Heart right ventricle (tissue), 16 donors: ENCODE data around the gene PATL2. TPM values are rescaled to one million over a fixed set of nuclear protein-coding genes. Genes with fewer than 3 reads are reported as not detected.
"Not testable (repeated sequence)": the region's sequence is repeated elsewhere in the genome, so short reads cannot be mapped to it uniquely, and the experiment has no call there.

Source experiments
- ATAC-seq, 8 donors: fragments of 200-7000 bp; cut with Tn5 transposase; one replicate each; pipeline ENCODE4 v1.9.1; 2020; ENCODE audit warnings: mild to moderate bottlenecking in 8 of 8, moderate library complexity in 8 of 8, moderate number of reproducible peaks in 1 of 8
- DNase-seq, 2 donors: peaks; one replicate each; pipeline ENCODE4 v3.0.0-alpha.2; 2020
- H3K27ac ChIP-seq, 10 donors: fragments of 200-600 bp; sonication (generic) in 2 of 10; one replicate each; pipeline versions ENCODE4 v1.5.0 to v1.8.0; 2020 to 2022; ENCODE audit warnings: mild to moderate bottlenecking in 3 of 10
- H3K27me3 ChIP-seq, 7 donors: fragments of 200-600 bp; one replicate each; pipeline ENCODE4 v1.8.0; 2021 to 2022; ENCODE audit warnings: mild to moderate bottlenecking in 2 of 7
- H3K36me3 ChIP-seq, 9 donors: fragments of 200-600 bp; sonication (generic) in 1 of 9; one replicate each; pipeline versions ENCODE4 v1.5.0 to v1.8.0; 2020 to 2022; ENCODE audit warnings: mild to moderate bottlenecking in 2 of 9
- H3K4me1 ChIP-seq, 9 donors: fragments of 200-600 bp; sonication (generic) in 1 of 9; one replicate each; pipeline versions ENCODE4 v1.5.0 to v1.8.0; 2020 to 2022; ENCODE audit warnings: mild to moderate bottlenecking in 4 of 9
- H3K4me3 ChIP-seq, 10 donors: fragments of 200-600 bp; sonication (generic) in 2 of 10; one replicate each; pipeline versions ENCODE4 v1.5.0 to v1.8.0; 2020 to 2022; ENCODE audit warnings: mild to moderate bottlenecking in 7 of 10, moderate library complexity in 2 of 10
- H3K9me3 ChIP-seq, 11 donors: fragments of 200-600 bp in 10 of 11; sonication (generic) in 2 of 11; one replicate each; pipeline versions ENCODE4 v1.5.0 to v1.8.0; 2013 to 2022; ENCODE audit warnings: mild to moderate bottlenecking in 2 of 11, control low read depth in 1 of 11, moderate library complexity in 1 of 11
- WGBS, 2 donors: extraction: QIAGEN DNeasy Blood & Tissue Kit; methylation state at CpG; one replicate each; pipeline ENCODE4 v1.1.7; 2013; ENCODE audit warnings: inconsistent platforms in 1 of 2; 5-methylcytosine and 5-hydroxymethylcytosine counted together
- intact Hi-C, 10 donors: fragments of 100-400 bp; cut with DNase I; formaldehyde crosslinking; loops; one replicate each; pipeline versions ENCODE4 v1.11.1 to v1.14.2; 2022
- long read RNA-seq, 3 donors: library from polyadenylated mRNA; unstranded; transcript quantifications; one replicate each; pipeline ENCODE4 v2.0.0, GENCODE V29; 2020 to 2021
- polyA plus RNA-seq, 2 donors: library from polyadenylated mRNA; stranded (reverse); fragments of 200-250 nt; gene quantifications; one replicate each; pipeline ENCODE4 v1.2.3, GENCODE V29; 2013
- total RNA-seq, 10 donors: library from RNA; stranded (reverse); fragmentation: NEBNext Ultra II Directional in 3 of 10; extraction: Animal tissue kit (Norgen Biotek cat#: 25700) in 3 of 10; gene quantifications; one replicate each; pipeline versions ENCODE4 v1.2.1 to v1.2.4, GENCODE V29; 2021 to 2023
- TF ChIP-seq, protein P1 (sequence below), 9 donors: fragments of 200-600 bp; sonication (generic) in 2 of 9; IDR thresholded peaks; one replicate each; pipeline versions ENCODE4 v1.5.0 to v1.8.0; 2021 to 2022; ENCODE audit warnings: antibody characterized with exemption in 9 of 9, mild to moderate bottlenecking in 5 of 9, moderate library complexity in 1 of 9
- donor health status: Arrhythmogenic right ventricular cardiomyopathy.
- donor health status: ischemic (EF 13 %, LVEDD 7.1; RV severe dilation, severe dysfunction).
- donor health status: healthy with polysubstance abuse.
- donor health status: DM: no; HTN: yes; CAD: no.
- donor health status: DM: no; HTN: no; CAD: no.
- donor health status: ischemic (EF 25% LVEDD 6.9; RV normal size, moderate dysfunction).
- donor health status: ischemic (EF 25% LVEDD 5.7; RV mildly dilated, moderate dysfunction).
- donor health status: healthy.
- donor health status: DM: yes; HTN: yes; CAD: no.
- donor health status: Ischemic cardiomyopathy.
- donor health status: ischemic (EF 35%, LVEDD 5.7; RV mildly dilated, moderate dysfunction).
- donor health status: nonischemic (EF 11% LVEDD 7.7; RV severe dilation, severe dysfunction).
- donor health status: DM: yes; HTN: yes; CAD: no.
- donor health status: PGD.
- donor health status: ischemic (EF 29% LVEDD 5.4; RV normal size, mild dysfunction).
- donor health status: nonischemic (EF 23%, LVEDD 6.1; RV moderate dilation, normal function).

The PATL2 gene
- 1 to 10 TPM in 9 of 10 donors, under 1 TPM in 1; 0.77 to 8.6 (median 3.1) TPM for total RNA-seq
- polyA plus RNA-seq, result 1 to 10 TPM in 1 of 2 donors, under 1 TPM in 1; 0.33 to 2.1 TPM
- long read RNA-seq, donor 1, result 0 reads
- long read RNA-seq, donor 2, partial matches to known transcripts, result 0 of 2 reads
- long read RNA-seq, donor 2, other reads (novel, unspliced or antisense), result 0 of 2 reads
- long read RNA-seq, donor 3, result 0 reads

DNA sequence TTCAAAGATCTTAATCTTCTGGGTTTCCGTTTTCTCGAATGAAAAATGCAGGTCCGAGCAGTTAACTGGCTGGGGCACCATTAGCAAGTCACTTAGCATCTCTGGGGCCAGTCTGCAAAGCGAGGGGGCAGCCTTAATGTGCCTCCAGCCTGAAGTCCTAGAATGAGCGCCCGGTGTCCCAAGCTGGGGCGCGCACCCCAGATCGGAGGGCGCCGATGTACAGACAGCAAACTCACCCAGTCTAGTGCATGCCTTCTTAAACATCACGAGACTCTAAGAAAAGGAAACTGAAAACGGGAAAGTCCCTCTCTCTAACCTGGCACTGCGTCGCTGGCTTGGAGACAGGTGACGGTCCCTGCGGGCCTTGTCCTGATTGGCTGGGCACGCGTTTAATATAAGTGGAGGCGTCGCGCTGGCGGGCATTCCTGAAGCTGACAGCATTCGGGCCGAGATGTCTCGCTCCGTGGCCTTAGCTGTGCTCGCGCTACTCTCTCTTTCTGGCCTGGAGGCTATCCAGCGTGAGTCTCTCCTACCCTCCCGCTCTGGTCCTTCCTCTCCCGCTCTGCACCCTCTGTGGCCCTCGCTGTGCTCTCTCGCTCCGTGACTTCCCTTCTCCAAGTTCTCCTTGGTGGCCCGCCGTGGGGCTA is at the start of gene PATL2, which contains the start of gene B2M:
TSS of gene PATL2 (minus strand) at position 228 of the 647 bp plus-strand sequence. CDS start 34,833 bp downstream, outside the sequence.
TSS of gene B2M (plus strand) at position 422 of the 647 bp plus-strand sequence. CDS start at position 452, 30 bp downstream.
- Histone ChIP-seq H3K27me3 (no peaks in the 10 kb centered on the region), H3K27ac (peak within 1 kb of the TSS; percentile 95 to 100 (median 99)), H3K36me3 (peaks cover 0 to 40% (median 9%) of the 10 kb centered on the region in 9 donors), H3K4me3 (peak within 1 kb of the TSS; percentile 80 to 99 (median 91)), H3K4me1 (peaks cover 5 to 45% (median 31%) of the 10 kb centered on the region in 9 donors), H3K9me3 (no peaks in the 10 kb centered on the region)
- DNase-seq, result peak; percentile 95
- peak; percentile 94 to 98 (median 96) for ATAC-seq
- intact Hi-C loops, result loop anchor here in 6 of 10 donors (1.0 to 2.0 kb wide), 7 partner anchors 17 to 48 kb away; partner anchors contain the start of gene SPG11 (in 2 of the 6)
- TF ChIP-seq, protein P1, sequence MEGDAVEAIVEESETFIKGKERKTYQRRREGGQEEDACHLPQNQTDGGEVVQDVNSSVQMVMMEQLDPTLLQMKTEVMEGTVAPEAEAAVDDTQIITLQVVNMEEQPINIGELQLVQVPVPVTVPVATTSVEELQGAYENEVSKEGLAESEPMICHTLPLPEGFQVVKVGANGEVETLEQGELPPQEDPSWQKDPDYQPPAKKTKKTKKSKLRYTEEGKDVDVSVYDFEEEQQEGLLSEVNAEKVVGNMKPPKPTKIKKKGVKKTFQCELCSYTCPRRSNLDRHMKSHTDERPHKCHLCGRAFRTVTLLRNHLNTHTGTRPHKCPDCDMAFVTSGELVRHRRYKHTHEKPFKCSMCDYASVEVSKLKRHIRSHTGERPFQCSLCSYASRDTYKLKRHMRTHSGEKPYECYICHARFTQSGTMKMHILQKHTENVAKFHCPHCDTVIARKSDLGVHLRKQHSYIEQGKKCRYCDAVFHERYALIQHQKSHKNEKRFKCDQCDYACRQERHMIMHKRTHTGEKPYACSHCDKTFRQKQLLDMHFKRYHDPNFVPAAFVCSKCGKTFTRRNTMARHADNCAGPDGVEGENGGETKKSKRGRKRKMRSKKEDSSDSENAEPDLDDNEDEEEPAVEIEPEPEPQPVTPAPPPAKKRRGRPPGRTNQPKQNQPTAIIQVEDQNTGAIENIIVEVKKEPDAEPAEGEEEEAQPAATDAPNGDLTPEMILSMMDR (IDR thresholded peaks at IDR 0.05), result peak in 3 of 9 donors; percentile 0 to 33 (median 31)
- WGBS, 2 donors, result 0 to 2% methylated on average over 37 of the region's 37 CpGs

DNA sequence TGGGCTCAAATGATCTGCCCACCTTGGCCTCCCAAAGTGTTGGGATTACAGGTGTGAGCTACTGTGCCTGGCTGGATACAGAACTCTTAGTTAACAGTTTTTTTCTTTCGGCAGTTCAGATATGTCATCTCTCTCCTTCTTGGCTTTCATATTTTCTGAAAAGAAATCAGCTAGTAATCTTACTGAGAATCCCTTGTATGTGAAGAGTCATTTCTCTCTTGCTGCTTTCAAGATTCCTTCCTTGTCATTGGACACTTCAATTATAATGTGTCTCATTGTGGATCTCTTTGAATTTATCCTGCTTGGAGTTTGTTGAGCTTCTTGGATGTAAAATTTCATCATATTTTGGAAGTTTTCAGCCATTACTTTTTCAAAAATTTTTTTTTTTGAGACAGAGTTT is 42.2 kb upstream of the PATL2 start:
- ATAC-seq, result no peak
- no peaks in the 10 kb centered on the region for H3K36me3 ChIP-seq
- intact Hi-C loops, result no loop called here
- no peaks in the 10 kb centered on the region for H3K27me3 ChIP-seq
- 92 to 100% methylated on average over 1 of the region's 1 CpG for WGBS, 2 donors
- TF ChIP-seq, protein P1 (IDR thresholded peaks at IDR 0.05), result no peak
- no peak for DNase-seq
- peaks cover 0 to 41% (median 2%) of the 10 kb centered on the region in 11 donors for H3K9me3 ChIP-seq
- H3K27ac ChIP-seq, result no peak overlapping the region
- H3K4me1 ChIP-seq, result no peaks in the 10 kb centered on the region
- no peak overlapping the region for H3K4me3 ChIP-seq

DNA sequence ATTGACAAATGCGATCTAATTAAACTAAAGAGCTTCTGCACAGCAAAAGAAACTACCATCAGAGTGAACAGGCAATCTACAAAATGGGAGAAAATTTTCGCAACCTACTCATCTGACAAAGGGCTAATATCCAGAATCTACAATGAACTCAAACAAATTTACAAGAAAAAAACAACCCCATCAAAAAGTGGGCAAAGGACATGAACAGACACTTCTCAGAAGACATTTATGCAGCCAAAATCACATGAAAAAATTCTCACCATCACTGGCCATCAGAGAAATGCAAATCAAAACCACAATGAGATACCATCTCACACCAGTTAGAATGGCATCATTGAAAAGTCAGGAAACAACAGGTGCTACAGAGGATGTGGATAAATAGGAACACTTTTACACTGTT is 32.3 kb upstream of the PATL2 start:
- ATAC-seq, H3K4me3 ChIP-seq, H3K4me1 ChIP-seq, intact Hi-C loops, H3K27ac ChIP-seq, DNase-seq, H3K36me3 ChIP-seq, H3K27me3 ChIP-seq: not testable (repeated sequence)
- peaks cover 0 to 11% (median 0%) of the 10 kb centered on the region in 11 donors for H3K9me3 ChIP-seq
- WGBS, 2 donors, result 87 to 95% methylated on average over 1 of the region's 2 CpGs

DNA sequence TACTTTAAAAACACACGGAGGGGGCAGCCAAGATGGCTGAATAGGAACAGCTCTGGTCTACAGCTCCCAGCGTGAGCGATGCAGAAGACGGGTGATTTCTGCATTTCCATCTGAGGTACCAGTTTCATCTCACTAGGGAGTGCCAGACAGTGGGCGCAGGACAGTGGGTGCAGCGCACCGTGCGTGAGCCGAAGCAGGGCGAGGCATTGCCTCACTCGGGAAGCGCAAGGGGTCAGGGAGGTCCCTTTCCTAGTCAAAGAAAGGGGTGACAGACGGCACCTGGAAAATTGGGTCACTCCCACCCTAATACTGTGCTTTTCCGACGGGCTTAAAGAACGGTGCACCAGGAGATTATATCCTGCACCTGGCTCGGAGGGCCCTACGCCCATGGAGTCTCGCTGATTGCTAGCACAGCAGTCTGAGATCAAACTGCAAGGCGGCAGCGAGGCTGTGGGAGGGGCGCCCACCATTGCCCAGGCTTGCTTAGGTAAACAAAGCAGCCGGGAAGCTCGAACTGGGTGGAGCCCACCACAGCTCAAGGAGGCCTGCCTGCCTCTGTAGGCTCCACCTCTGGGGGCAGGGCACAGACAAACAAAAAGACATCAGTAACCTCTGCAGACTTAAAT is 28.2 kb upstream of the PATL2 start:
- H3K36me3 ChIP-seq, H3K27me3 ChIP-seq, DNase-seq, H3K27ac ChIP-seq, H3K9me3 ChIP-seq, ATAC-seq, H3K4me3 ChIP-seq: not testable (repeated sequence)
- H3K4me1 ChIP-seq, result peaks cover 0 to 36% (median 15%) of the 10 kb centered on the region in 9 donors
- intact Hi-C loops, result loop anchor here in 9 of 10 donors (2.0 to 10.0 kb wide), 7 partner anchors 72 to 165 kb away; partner anchors contain the start of gene SPG11 (in 3 of the 9)
- WGBS, 2 donors, result 83 to 88% methylated on average over 15 to 22 of the region's 24 CpGs

DNA sequence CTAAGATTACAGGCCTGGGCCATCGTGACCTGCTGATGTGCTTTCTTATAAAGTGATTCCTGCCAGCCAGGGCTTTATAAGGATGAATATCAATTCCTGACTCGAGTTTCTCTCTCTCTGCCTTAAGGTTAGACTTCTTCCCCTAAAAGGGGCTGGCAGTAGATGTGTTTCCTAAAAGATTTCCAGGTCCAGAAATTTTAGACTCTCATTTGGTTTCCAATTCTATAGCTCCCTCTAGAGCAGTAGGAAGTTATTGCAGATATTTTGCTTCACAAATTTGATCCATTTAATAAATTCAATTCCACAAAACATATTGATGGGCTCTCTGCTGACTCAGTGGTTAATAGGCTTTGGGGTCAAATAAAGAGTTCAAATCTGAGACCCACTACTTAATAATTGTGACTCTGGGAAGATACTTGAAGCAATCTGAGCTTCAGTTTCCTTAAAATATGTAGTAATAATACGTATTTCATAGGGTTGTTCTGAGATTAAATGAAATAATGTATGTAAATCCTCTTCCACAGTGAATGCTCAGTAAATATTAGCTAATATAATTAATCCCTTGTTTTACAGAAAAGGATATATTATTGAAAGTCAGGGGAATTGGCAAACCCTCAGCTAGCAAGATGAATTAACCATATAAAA is 27.3 kb upstream of the PATL2 start:
- H3K36me3 ChIP-seq, result no peaks in the 10 kb centered on the region
- TF ChIP-seq, protein P1 (IDR thresholded peaks at IDR 0.05), result peak; percentile 49 to 87 (median 79)
- ATAC-seq (peak in 6 of 8 donors; percentile 27 to 59 (median 40)), DNase-seq (no peak)
- H3K27ac ChIP-seq, result peak overlapping the region in 1 of 10 donors; percentile 12
- no peak overlapping the region for H3K4me3 ChIP-seq
- H3K4me1 ChIP-seq, result peaks cover 0 to 43% (median 15%) of the 10 kb centered on the region in 9 donors
- intact Hi-C loops, result loop anchor here in 9 of 10 donors (1.0 to 10.0 kb wide), 8 partner anchors 71 to 164 kb away; partner anchors contain the start of gene SPG11 (in 4 of the 9)
- H3K27me3 ChIP-seq, result no peaks in the 10 kb centered on the region
- WGBS, 2 donors, result 68 to 76% methylated on average over 3 of the region's 3 CpGs
- peaks cover 0 to under 1% (median 0%) of the 10 kb centered on the region in 11 donors for H3K9me3 ChIP-seq
